Measurements from ENCODE around the gene ALK.

DNA sequence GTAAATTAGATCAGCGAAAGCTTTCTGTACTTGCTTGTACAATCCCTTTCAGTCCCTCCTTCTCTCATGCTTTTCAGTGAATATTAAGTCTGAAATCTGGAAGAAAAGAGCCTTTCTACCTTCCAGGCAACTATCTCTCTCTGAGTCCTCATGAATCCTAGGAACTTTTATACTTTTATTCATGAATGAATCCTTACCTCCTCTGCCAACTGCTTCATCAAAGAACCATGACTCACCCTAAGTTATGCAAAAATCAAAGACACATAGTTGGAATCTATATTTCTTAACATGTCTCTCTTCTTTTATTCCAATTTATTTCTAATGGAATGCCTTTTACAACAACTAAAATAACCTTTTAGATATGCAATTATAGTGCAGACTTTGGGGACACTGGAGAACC lies 412.0 kb downstream of the ALK start:
- TF ChIP-seq SIN3A (IDR thresholded peaks at IDR 0.05; ENCODE audit: borderline replicate concordance, insufficient read depth, low read length) (no peak), POLR2AphosphoS5 (IDR thresholded peaks at IDR 0.05; ENCODE audit: low read depth, low read length) (no peak), TAF1 (IDR thresholded peaks at IDR 0.05; ENCODE audit: borderline replicate concordance, insufficient read depth, low read length) (no peak), REST (IDR thresholded peaks at IDR 0.05; ENCODE audit: insufficient read depth in 1 of 2, low read depth in 2 of 2, low read length in 2 of 2) (no peak), FOXP2 (optimal IDR thresholded peaks at IDR 0.05; ENCODE audit: borderline replicate concordance, extremely low read depth, extremely low read length, insufficient read depth) (no peak)
